Activated CD8-positive, alpha-beta T cell treated with anti-CD3 and anti-CD28 coated beads, Interleukin-2, amount 10 ng/mL, durations not matched to agents 7 days and 5 days (primary cell): Measurements from ENCODE around the gene ATP8B4. TPM values are rescaled to one million over a fixed set of nuclear protein-coding genes. Genes with fewer than 3 reads are reported as not detected.

Source experiments
- ATAC-seq: fragments of 150-1000 bp; cut with Tn5 transposase; one replicate; pipeline ENCODE4 v1.10.0; 2021; ENCODE audit warnings: moderate library complexity
- CTCF ChIA-PET: fragments of 350-600 bp; sonication (Branson Sonifier 250); formaldehyde crosslinking; loops from one replicate; lab custom pipeline; 2021; ENCODE audit warnings: antibody characterized with exemption; lab: Charles Lee
- POLR2A ChIA-PET: fragments of 350-600 bp; sonication (Branson Sonifier 250); formaldehyde crosslinking; loops from one replicate; lab custom pipeline; 2021; ENCODE audit warnings: antibody characterized with exemption; lab: Charles Lee
- DNase-seq: peaks from one replicate; pipeline ENCODE4 v3.0.0-alpha.2; 2020
- H3K27ac Mint-ChIP-seq: one replicate; pipeline ENCODE4 v1.8.0; 2021; ENCODE audit warnings: mild to moderate bottlenecking, mixed read lengths
- H3K27me3 Mint-ChIP-seq: one replicate; pipeline ENCODE4 v1.8.0; 2021; ENCODE audit warnings: low read depth, mixed read lengths
- H3K36me3 Mint-ChIP-seq: one replicate; pipeline ENCODE4 v1.8.0; 2021; ENCODE audit warnings: low read depth, mixed read lengths
- H3K4me1 Mint-ChIP-seq: one replicate; pipeline ENCODE4 v1.8.0; 2021; ENCODE audit warnings: low read depth, mixed read lengths
- H3K4me3 Mint-ChIP-seq: one replicate; pipeline ENCODE4 v1.8.0; 2021; ENCODE audit warnings: mild to moderate bottlenecking, mixed read lengths
- H3K9me3 Mint-ChIP-seq: one replicate; pipeline ENCODE4 v1.8.0; 2022; ENCODE audit warnings: mixed read lengths; ENCODE audit not compliant: insufficient read depth
- total RNA-seq, 2 experiments: library from RNA; stranded (reverse); gene quantifications; one replicate each; pipeline ENCODE4 v1.2.3, GENCODE V29; 2021

The ATP8B4 gene
- total RNA-seq, 2 experiments from 2014 or later: 35.9 to 39.2 TPM

DNA sequence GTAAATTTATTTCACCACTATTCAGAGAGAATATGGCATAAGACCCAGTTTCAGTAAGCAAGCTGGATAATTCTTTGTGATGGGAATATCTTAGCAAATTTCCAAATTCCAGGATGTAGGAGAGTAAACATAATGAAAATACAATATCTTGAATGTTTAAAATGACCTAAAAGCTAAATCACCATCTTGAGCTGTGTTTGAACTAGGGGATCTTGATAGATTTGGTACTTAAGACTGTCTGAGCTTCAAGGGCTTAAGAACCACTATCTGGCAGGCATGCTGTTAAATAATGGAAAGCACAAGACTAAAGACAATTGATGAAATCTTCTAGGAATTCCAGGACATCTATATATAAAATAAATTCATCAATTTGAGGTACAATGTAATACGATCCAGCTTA lies 217.7 kb downstream of the ATP8B4 start:
- CTCF ChIA-PET: interaction anchor here (0.8 kb wide), 1 partner anchor 225 kb away, joined by 3 read pairs; no protein-coding TSS in a partner anchor

DNA sequence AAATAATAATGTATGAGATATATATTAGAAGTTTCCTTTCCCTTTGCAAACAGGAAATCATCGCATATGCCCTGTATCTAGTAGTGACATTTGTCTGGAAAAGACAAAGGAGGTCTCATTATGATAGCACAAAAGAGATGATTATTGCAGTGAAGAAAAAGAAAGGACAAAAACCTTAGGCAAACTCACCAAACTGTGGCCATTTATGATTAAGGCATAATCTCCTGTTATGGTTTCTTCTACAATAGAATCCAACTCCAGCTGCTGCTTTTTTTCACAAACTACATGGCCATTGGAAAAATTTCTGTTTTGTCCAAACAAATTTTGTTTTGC lies 218.2 kb downstream of the ATP8B4 start:
- no peak overlapping the region for H3K27ac Mint-ChIP-seq
- DNase-seq (no peak), ATAC-seq (no peak)
- CTCF ChIA-PET: no interaction called here
- peaks cover 37% of the 10 kb centered on the region for H3K36me3 Mint-ChIP-seq
- H3K4me3 Mint-ChIP-seq: no peak overlapping the region
- no peaks in the 10 kb centered on the region for H3K4me1 Mint-ChIP-seq
- H3K9me3 Mint-ChIP-seq: no peaks in the 10 kb centered on the region
- H3K27me3 Mint-ChIP-seq: peaks cover 3% of the 10 kb centered on the region
- POLR2A ChIA-PET: no interaction called here

More for the DNA sequence above, 217.7 kb downstream of the ATP8B4 start:
- peaks cover 35% of the 10 kb centered on the region for H3K36me3 Mint-ChIP-seq
- H3K4me3 Mint-ChIP-seq: no peak overlapping the region
- H3K4me1 Mint-ChIP-seq: no peaks in the 10 kb centered on the region
- no peak overlapping the region for H3K27ac Mint-ChIP-seq
- H3K9me3 Mint-ChIP-seq: no peaks in the 10 kb centered on the region
- DNase-seq: no peak
- POLR2A ChIA-PET: no interaction called here
- no peak for ATAC-seq
- H3K27me3 Mint-ChIP-seq: peaks cover 3% of the 10 kb centered on the region

- H3K27me3 Mint-ChIP-seq: peaks cover 3% of the 10 kb centered on the region
- ChIA-PET POLR2A (no interaction called here), CTCF (no interaction called here)
- DNase-seq (no peak), ATAC-seq (no peak)
- no peak overlapping the region for H3K27ac Mint-ChIP-seq
- H3K36me3 Mint-ChIP-seq: peaks cover 42% of the 10 kb centered on the region
- H3K4me1 Mint-ChIP-seq: no peaks in the 10 kb centered on the region
- no peaks in the 10 kb centered on the region for H3K9me3 Mint-ChIP-seq
- H3K4me3 Mint-ChIP-seq: no peak overlapping the region
Measured at GRCh38 chr15:49900006-49900902, 218.8 kb downstream of the ATP8B4 start.

DNA sequence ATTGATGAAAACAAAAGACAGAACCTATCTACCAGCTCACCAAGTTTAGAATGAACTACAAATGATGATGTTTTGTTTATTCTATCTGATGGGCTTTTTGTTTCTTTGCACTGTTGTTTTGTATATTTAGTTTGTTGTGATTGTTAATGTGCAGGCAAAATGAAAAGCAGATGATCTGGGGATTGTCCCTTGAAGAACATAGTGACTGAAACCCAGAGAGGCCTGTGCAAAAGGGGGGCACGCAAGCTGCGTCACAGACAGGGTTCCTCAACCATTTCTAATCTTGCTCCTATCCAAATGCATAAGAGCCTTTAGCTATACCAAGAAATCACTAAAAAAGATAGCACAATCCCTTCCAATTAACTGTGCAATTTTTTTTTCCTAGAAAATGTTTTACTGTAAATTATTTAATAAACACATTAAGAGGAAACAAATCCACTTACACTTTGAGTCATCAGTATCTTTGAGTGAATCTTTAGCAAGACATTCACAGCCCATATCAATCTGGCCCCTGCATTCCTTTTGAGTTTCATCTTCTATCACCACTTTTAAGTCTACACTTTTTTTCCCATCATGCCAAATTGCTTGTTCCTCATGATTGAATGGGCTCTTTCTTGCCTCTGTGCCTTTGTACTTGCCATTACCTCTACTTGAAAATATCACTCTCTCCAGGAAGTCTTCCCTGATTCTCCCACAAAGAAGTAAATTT lies 220.3 kb downstream of the ATP8B4 start:
- DNase-seq (no peak), ATAC-seq (no peak)
- peaks cover 3% of the 10 kb centered on the region for H3K27me3 Mint-ChIP-seq
- ChIA-PET POLR2A (no interaction called here), CTCF (no interaction called here)
- H3K36me3 Mint-ChIP-seq: peaks cover 47% of the 10 kb centered on the region
- no peaks in the 10 kb centered on the region for H3K9me3 Mint-ChIP-seq
- no peak overlapping the region for H3K4me3 Mint-ChIP-seq
- H3K4me1 Mint-ChIP-seq: no peaks in the 10 kb centered on the region
- H3K27ac Mint-ChIP-seq: no peak overlapping the region

- peaks cover 3% of the 10 kb centered on the region for H3K27me3 Mint-ChIP-seq
- no peak for DNase-seq
- H3K27ac Mint-ChIP-seq: no peak overlapping the region
- CTCF ChIA-PET: no interaction called here
- POLR2A ChIA-PET: no interaction called here
- no peak overlapping the region for H3K4me3 Mint-ChIP-seq
- H3K9me3 Mint-ChIP-seq: no peaks in the 10 kb centered on the region
- ATAC-seq: no peak
- no peaks in the 10 kb centered on the region for H3K4me1 Mint-ChIP-seq
- peaks cover 47% of the 10 kb centered on the region for H3K36me3 Mint-ChIP-seq
Measured at GRCh38 chr15:49898097-49898496, 220.9 kb downstream of the ATP8B4 start.

GRCh38 chr15:49895347-49896223 lies 223.4 kb downstream of the ATP8B4 start:
- H3K36me3 Mint-ChIP-seq: peaks cover 63% of the 10 kb centered on the region

GRCh38 chr15:49890689-49891088 lies 228.3 kb downstream of the ATP8B4 start:
- Mint-ChIP-seq H3K27me3 (no peaks in the 10 kb centered on the region), H3K27ac (no peak overlapping the region), H3K4me1 (no peaks in the 10 kb centered on the region), H3K9me3 (no peaks in the 10 kb centered on the region), H3K36me3 (peaks cover 56% of the 10 kb centered on the region), H3K4me3 (no peak overlapping the region)
- no peak for ATAC-seq
- DNase-seq: no peak
- ChIA-PET CTCF (no interaction called here), POLR2A (no interaction called here)

More at GRCh38 chr15:49895347-49896223, 223.4 kb downstream of the ATP8B4 start:
- Mint-ChIP-seq H3K4me1 (no peaks in the 10 kb centered on the region), H3K27ac (no peak overlapping the region), H3K4me3 (no peak overlapping the region), H3K9me3 (no peaks in the 10 kb centered on the region), H3K27me3 (peaks cover 3% of the 10 kb centered on the region)
- ATAC-seq: no peak
- POLR2A ChIA-PET: no interaction called here
- CTCF ChIA-PET: no interaction called here
- no peak for DNase-seq

DNA sequence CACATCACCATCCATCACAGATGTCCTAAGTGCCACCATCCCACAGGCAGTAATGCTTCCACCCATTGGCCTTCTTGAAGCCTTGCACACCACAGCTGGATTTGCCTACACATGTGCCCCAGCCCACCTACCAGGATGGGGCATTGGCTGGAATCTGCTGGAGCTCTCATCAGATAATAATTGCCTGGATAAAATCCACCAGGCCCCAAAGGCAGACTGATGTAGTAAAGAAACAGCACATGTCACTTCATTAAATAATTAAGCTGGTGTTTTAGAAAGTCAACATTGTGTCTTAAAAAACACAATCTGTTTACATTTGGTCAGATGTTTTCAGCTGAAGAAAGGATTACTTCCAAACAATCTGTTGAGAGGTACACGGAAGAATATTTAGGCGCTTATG lies 229.5 kb downstream of the ATP8B4 start:
- H3K4me1 Mint-ChIP-seq: no peaks in the 10 kb centered on the region
- H3K36me3 Mint-ChIP-seq: peaks cover 49% of the 10 kb centered on the region
- DNase-seq: no peak
- H3K9me3 Mint-ChIP-seq: no peaks in the 10 kb centered on the region
- H3K27ac Mint-ChIP-seq: no peak overlapping the region
- ChIA-PET CTCF (no interaction called here), POLR2A (no interaction called here)
- ATAC-seq: no peak
- H3K4me3 Mint-ChIP-seq: no peak overlapping the region
- H3K27me3 Mint-ChIP-seq: no peaks in the 10 kb centered on the region

GRCh38 chr15:49888734-49889133 lies 230.3 kb downstream of the ATP8B4 start:
- POLR2A ChIA-PET: no interaction called here
- CTCF ChIA-PET: no interaction called here
- H3K27ac Mint-ChIP-seq: no peak overlapping the region
- H3K4me3 Mint-ChIP-seq: no peak overlapping the region
- no peaks in the 10 kb centered on the region for H3K4me1 Mint-ChIP-seq
- no peaks in the 10 kb centered on the region for H3K9me3 Mint-ChIP-seq
- ATAC-seq (no peak), DNase-seq (no peak)
- peaks cover 44% of the 10 kb centered on the region for H3K36me3 Mint-ChIP-seq
- no peaks in the 10 kb centered on the region for H3K27me3 Mint-ChIP-seq

GRCh38 chr15:49888323-49888693 lies 230.7 kb downstream of the ATP8B4 start:
- ChIA-PET CTCF (no interaction called here), POLR2A (no interaction called here)

DNA sequence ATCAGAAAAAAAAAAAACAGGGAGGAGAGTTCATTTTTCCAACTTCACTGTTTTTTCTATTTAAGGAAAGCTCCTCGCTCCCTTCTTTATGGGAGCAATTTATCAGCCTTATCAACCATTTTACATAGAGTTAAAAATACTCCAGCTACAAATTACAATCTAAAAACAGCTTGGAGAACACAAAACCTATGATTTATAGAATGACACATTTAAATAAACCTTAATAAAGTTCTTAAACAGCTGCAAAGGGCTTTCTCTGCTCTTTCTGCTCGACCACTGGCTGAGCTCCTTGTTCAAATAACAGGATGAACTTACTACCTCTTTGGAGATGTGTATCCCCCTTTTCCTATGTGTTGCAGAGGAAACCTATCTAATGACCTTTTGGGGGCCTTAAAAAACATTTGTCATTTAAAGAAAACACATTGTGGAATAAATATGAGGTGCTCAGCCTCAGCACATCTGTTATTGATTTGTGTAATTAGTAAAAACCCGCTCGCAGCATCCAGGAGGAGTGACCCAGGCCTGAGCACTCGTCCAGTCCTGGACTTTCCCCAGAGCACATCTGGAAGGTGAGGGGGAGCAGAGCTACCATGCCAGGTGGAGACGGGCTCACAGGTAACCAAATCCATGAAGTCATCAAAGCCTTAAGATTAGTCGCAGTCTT lies 231.2 kb downstream of the ATP8B4 start:
- Mint-ChIP-seq H3K4me1 (no peaks in the 10 kb centered on the region), H3K27me3 (no peaks in the 10 kb centered on the region), H3K4me3 (no peak overlapping the region), H3K36me3 (peaks cover 38% of the 10 kb centered on the region), H3K27ac (no peak overlapping the region), H3K9me3 (no peaks in the 10 kb centered on the region)
- ATAC-seq (no peak), DNase-seq (no peak)
- POLR2A ChIA-PET: no interaction called here
- CTCF ChIA-PET: no interaction called here

More at GRCh38 chr15:49888323-49888693, 230.7 kb downstream of the ATP8B4 start:
- peaks cover 42% of the 10 kb centered on the region for H3K36me3 Mint-ChIP-seq
- H3K27ac Mint-ChIP-seq: no peak overlapping the region
- no peaks in the 10 kb centered on the region for H3K9me3 Mint-ChIP-seq
- ATAC-seq (no peak), DNase-seq (no peak)
- H3K4me3 Mint-ChIP-seq: no peak overlapping the region
- H3K27me3 Mint-ChIP-seq: no peaks in the 10 kb centered on the region
- no peaks in the 10 kb centered on the region for H3K4me1 Mint-ChIP-seq
